NCI-H526 (cell line): ENCODE results near the gene SP100.

ENCODE experiments used
- DNase-seq, 2 experiments: peaks; one replicate each; lab custom pipeline; 2025; lab: John Stamatoyannopoulos, UW

SP100 gene

DNA sequence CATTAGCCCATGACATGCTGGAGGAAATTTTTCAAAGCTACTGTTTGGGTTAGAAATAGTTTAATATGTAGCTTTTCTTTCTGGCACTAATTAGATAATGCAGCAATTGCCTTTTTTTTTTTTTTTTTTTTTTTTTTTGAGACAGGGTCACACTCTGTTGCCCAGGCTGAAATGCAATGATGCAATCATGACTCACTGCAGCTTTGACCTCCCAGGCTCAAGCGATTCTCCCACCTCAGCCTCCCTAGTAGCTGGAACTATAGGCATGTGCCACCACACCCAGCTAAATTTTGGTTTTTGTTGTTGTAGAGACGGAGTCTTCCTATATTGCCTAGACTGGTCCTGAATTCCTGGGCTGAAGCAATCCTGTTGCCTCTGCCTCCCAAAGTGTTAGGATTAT is 136.2 kb downstream of the SP100 start:
- DNase-seq = no peak

DNA sequence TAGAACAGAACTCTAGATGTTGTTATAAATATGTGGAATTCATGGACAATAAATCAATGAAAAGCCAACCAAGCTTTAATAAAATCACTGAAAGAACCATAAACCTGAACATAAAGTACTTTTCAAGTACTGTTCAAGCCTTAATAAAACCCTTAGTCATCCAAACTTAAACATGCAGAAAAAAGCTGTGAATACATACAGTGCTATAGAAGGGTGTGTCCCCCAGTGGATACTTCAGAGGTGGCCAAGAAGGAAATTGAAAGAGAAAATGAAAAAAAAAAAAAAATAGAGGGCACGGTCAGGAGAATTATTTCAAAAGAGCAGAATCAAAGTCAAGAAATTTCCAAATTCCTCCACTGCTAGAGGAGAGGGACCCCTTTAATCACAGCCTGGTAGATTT is 141.1 kb downstream of the SP100 start:
- no peak for DNase-seq

DNA sequence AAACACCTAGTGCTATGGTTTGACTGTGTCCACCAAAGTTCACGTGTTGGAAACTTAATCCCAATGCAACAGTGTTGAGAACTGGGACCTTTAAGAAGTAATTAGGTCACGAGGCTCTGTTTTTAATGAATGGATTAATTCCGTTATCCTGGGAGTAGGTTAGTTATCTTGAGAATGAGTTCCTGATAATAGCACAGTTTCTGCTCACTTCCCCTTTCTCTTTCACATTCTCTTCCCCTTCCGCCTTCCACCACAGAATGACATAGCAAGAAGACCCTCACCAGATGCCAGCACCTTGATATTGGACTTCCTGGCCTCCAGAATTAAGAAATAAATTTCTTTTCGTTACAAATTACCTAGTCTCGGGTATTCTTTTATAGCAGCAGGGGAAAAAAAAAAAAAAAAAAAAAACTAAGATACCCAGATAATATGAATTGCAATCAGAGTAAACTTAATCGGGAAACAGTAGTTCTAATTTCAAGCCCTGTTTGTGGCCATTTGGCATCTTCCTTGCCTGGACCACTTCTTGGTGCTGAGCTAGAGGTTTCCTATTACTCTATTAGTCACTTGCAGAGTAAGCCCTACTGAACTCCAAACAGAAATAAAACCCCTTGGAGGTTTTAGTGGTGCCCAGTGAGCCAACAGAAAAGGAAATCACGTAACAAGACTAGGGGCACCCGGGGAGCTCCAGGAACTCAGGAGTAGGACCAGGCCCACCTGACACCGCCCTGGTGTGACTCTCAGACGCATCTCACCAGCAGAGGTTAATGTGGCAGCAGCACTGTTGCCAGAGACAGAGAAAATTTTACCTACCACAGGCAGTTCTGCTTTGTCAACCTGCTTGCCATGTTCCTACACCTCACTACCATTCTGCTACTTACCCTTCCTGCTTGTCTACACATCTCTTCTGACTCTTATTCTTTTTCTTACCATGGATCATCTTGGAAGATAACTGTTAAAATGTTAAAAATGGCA is 149.1 kb downstream of the SP100 start:
- no peak for DNase-seq

DNA sequence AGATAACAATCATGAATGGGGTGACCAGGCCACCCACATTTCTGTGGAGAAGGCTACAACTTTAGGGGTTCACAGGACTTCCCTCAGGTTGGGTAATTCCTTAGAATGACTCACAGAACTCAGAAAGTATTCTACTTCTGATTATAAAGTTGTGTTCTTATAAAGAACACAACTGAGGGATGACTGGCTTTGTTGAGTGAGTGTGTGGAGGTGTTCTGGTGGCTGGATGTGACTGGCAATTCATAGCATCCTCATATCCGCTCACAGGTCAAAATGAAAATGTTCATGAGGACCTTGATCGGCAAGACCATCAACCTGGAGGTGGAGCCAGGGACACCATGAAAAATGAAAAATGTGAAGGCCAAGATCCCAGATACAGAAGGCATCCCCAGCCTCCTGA is 153.3 kb downstream of the SP100 start:
- no peak for DNase-seq

DNA sequence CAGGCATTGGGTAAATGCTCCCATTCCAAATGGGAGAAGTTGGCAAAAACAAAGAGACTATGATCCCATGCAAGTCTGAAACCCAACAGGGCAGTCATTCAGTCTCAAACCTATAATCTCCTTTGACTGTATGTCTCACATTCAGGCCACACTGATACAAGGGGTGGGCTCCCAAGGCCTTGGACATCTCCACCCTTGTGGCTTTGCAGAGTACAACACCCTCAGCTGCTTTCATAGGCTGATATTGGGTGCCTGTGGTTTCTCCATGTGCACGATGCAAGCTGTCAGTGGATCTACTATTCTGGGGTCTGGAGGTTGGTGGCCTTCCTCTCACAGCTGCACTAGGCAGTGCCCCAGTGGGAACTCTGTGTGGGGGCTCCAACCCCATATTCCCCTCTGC is 155.0 kb downstream of the SP100 start:
- DNase-seq = no peak

DNA sequence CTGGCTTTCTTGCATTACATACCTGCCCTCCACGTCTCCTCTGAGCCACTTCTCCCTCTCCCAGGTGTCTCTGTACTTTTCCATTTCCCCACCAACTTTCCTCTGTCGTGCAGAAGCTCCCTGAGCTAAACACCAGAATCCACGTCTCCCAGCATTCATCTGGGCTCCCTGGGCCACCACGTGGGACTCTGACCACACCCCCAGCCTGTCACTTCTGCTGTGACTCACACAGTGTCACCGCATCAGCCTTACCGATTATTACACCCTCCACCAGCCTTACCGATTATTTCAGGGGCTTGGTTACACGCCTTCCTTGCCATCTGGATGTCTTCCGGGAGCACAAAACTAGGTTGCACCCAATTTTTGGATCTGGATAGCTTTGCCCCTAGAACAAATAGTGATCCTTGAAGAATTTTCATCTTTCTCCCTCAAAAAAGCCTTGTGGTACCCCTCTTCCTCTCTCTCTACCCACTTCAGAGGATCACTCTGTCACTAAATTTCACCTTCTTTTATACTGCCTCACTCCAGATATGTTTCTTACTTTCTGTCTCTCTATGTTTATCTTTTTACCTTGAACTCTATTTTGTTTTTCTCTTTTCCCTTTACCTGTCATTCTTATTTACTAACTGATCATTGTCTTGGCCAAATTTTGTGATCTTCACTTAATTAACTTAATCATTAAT is 159.8 kb downstream of the SP100 start:
- DNase-seq = no peak

DNA sequence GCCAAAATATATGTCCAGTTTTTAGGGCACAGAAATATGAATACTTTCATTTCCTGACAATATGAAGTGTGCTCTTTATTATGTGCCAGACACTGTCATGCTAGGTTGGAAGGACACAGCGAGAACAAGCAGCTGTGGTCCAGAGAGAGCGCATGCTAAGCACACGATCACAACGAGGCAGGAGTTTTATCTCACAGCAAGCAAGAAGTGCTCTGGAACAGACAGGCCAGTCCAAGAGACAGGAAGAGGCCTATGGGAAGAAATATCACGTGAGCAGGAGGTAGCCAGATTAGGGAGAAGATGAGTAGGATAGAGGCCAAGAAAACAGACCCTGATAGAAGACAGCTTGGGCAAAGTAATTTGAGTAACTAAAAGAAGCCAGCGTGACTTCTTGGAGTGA is 161.1 kb downstream of the SP100 start:
- no peak for DNase-seq

DNA sequence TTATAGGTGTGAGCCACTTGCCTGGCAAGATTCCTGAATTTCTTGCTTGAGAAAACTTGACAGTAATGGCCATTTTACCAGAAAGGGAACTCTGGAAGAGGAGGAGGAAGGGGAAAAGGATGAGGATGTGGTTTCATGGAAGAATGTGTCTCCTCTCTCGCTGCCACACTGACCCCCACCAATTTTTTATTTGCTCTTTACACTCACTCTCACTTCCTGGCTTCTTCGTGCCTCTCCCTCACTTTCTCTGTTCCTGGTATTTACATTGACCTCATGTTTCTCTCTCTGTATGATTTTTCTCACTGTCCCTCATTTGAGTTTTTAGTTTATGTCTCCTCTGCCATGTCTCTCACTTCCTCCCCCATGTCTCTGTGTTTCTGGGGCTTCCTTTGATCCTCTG is 162.1 kb downstream of the SP100 start:
- DNase-seq = no peak

DNA sequence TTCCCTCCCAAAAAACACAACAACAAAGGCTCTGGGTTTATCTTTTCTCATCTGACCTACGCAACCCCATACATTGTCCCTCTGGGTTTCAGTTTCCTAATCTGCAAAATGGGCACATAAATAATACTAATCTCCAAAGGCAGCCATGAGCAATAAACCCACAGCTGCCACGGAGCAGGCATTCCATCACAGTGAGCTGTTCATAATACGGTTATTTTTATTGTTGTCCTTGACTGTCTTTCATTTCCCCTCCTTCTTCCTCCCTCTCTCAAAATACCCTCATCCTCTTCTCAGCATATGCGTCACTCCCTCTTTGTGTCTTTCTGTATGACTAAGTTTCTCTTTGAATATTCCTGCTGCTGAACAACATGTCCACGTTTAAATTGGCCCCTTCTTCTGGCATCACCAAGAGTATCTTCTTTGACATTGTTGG is 166.9 kb downstream of the SP100 start:
- DNase-seq = no peak

DNA sequence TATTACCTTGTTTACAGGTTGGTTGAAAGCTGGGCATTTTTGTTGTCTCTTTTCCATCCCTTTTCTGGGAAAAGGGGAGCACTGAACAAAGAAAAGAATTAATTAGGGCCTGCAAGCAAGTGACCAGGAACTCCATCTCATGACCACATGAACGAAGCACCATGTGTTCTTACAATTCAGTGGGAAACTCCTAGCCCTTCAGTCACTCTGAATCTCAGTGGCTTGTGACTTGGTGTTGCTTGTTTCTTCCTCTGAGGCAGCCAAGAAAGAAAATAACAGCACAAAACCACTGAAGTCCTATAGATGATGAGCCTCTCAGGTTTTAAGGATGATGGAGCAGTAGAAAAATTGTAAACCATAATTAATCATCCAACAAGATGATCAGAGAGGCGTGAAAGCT is 167.6 kb downstream of the SP100 start:
- DNase-seq = no peak

DNA sequence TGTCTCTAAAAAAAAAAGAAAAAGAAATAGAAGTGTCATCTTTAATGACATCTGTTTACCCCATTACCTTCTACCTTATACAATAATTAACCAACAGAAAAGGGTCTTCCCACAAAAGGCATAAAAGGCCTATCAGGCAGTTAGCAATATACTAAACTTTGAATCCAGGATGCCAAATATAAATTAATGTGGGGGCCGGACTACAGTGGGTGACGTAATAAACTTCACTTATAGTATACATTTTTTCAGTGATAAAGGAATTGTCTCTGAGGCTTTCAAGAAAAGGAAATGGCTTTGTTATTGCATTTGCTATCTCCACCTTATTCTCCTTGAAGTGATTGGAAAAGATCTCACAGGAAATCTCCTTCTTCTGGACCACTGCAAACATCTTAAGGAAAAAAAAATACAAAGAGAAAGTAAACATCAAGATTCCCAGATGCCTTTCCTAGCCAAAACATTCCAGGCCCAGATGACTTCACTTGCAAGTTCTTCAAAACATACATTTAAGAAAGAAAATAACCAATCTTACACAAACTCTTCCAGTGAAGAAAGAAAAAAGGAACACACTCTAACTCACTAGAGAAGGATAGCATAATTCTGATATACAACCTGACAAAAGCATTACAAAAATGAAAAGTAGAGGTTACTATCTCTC is 170.5 kb downstream of the SP100 start:
- no peak for DNase-seq

DNA sequence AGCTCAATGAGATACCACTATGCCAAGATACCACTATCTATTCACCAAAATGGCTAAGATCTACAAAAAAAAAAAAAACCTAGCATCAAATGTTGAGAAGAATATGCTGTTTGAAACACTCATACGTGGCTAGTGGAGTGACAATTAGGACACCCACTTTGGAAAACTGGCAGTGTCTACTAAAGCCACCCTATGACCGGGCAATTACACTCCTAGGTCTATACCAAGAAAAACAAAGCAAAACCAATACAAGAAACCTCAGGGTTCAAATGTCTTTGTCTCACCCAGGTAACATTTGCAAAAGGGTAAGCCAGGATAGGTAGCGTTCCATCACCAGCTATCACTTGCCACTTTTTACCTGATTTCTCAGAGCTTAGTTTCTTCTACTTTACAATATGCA is 173.0 kb downstream of the SP100 start:
- no peak for DNase-seq

DNA sequence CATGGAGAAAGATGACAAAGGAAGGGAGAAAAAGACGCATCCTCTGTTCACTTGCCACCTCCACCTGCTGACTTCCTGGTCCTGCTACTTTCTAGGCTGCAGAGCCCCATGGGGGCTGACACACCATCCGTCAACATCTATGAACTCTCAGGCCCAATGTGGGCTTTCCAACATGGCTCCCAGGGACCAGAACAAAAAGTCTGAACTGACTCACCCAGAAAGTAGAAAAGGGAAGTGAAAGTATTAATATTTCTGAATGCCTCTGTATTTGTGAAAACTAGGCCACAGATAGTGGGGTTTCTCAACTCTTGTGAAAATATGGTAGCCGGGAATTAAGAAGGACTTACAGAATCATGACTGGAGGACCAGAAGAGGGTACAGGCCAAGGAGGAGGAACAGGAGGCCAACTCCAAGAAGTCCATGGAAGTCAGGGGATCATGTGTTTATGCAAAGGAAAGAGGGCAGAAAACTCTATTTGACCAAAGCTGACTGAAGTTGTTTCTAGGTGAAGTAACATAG is 173.6 kb downstream of the SP100 start:
- no peak for DNase-seq

DNA sequence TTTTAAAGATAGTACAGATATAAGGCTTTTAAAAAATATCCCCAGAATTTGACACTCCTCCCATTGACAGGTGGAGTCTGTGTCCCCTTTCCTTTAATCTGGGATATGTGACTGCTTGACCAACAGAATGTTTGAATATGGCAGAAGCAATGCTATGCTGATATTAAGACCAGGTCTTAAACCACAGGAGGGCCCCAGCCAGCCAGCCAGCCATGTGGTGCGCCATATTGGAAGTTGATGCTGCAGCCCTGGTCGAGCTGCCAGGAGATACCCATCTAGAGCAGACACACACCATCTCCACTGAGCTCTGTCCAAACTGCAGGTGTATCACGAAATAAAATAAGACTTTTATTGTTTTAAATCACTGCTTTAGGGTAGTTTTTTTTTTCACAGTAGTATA is 174.3 kb downstream of the SP100 start:
- no peak for DNase-seq

DNA sequence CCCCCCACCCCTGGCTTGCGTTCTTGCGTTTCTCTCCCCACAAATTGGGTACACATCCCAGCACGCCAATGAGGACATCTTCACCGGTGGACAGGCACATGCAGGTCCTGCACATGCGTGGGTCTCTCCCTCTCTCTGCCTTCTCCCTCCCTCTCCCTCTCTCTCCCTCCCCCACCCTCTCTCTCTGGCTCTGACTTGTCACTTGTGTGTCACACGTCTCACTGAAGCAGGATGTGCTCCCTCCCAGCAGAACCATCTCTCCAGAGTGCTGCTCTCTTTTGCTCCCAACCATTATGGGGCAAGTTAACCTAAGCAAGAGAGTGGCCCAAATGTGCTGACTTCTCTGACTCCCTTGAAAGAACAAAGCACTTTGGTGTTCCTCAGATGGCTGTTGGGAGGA is 175.8 kb downstream of the SP100 start:
- no peak for DNase-seq

DNA sequence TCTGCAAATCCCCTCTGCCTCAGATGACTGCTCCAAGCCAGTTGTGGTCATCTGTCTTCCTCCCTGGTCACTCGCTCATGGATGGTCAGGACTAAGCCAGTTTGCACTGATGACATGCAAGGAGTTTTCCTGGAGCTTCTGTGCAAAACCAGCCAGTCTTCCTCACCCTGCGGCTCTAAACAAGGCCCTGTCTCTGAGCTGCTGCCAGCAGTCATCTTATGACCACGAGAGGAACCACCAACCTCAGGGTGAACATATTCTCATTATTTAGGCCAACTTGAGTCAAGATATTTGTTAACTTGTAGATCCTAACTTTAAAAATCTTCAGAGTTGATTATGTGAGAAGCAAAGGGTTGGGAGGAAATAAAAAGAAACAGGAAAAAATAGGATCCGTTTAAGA is 176.8 kb downstream of the SP100 start:
- no peak for DNase-seq
